ENCODE data around the gene RHEBL1. TPM values are rescaled to one million over a fixed set of nuclear protein-coding genes. Genes with fewer than 3 reads are reported as not detected.

The RHEBL1 gene
- total RNA-seq, 5 donors from 2014 or later (not counting 1 experiment from before 2014, with no cell fraction given) = 2.3 to 5.3 (median 2.5) TPM

DNA sequence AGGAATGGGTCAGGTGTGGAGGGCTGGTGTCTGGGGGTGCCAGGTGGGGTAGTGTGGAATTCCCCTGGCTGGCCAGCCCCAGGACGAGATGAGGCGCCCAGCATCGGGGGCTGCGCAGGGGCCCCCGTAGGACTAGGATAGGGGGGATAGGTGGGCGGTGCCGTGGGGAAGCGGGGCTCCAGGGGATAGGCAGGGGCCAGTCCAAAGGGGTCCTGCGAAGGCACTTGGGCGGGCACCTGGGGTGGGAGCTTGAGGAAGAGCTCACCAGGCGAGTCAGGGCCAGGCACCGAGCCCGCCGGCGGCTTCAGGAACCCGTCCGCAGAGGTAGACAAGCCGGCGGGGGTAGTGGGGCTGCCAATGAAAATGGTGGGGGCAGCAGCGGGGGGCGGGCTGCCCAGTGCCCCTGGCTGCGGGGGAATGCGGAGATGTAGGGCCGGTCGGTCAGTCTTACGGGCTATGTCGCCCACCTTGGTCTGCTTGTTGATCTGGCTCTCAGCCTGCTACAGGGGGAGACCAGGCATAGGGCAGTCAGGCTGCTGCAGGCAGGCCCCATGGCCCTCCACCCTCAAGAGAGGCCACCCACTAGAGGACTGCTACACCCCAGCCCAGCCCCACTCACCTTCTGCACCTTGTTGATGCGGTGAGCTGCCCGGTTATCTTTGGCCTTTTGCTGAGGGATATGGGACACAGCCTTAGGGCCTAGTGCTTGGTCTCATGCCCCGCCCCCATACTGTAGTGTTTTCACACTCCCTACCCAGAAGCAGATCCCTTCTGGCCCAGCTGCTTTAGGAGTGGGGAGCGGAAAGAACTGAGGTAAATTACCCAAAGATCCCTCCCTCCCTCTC, 28.5 kb downstream of the RHEBL1 start:
- Mint-ChIP-seq H3K4me1 (peaks cover 4 to 19% (median 8%) of the 10 kb centered on the region in 3 donors), H3K4me3 (no peak overlapping the region), H3K9me3 (no peaks in the 10 kb centered on the region), H3K27me3 (no peaks in the 10 kb centered on the region), H3K27ac (no peak overlapping the region), H3K36me3 (peaks cover 48% of the 10 kb centered on the region)
- DNase-seq = no peak
- WGBS (ENCODE audit: insufficient coverage) = 98% methylated on average over 23 of the region's 31 CpGs
- Histone ChIP-seq H3K27me3 (replicated peaks in 1 of 2; ENCODE audit: control insufficient read depth in 2 of 2, extremely low read depth in 1 of 2, insufficient read depth in 2 of 2, low read length in 1 of 2) (no peaks in the 10 kb centered on the region), H3K9me3 (no peaks in the 10 kb centered on the region), H3K36me3 (ENCODE audit: control insufficient read depth in 2 of 2, extremely low read depth in 1 of 2, insufficient read depth in 1 of 2, low read length in 1 of 2) (peaks cover 49 to 98% of the 10 kb centered on the region in 2 donors), H3K4me3 (ENCODE audit: control insufficient read depth in 1 of 2, extremely low read depth in 1 of 2, low read length in 1 of 2) (no peak overlapping the region), H3K4me1 (ENCODE audit: control insufficient read depth in 1 of 2, extremely low read depth in 1 of 2, insufficient read depth in 2 of 2, low read length in 2 of 2) (peaks cover 0 to 9% of the 10 kb centered on the region in 2 experiments), H3K27ac (ENCODE audit: low read length) (no peak overlapping the region)
- CTCF ChIA-PET = no interaction called here
- POLR2A ChIA-PET = no interaction called here
- no peak for ATAC-seq (replicated peaks in 1 of 4)

DNA sequence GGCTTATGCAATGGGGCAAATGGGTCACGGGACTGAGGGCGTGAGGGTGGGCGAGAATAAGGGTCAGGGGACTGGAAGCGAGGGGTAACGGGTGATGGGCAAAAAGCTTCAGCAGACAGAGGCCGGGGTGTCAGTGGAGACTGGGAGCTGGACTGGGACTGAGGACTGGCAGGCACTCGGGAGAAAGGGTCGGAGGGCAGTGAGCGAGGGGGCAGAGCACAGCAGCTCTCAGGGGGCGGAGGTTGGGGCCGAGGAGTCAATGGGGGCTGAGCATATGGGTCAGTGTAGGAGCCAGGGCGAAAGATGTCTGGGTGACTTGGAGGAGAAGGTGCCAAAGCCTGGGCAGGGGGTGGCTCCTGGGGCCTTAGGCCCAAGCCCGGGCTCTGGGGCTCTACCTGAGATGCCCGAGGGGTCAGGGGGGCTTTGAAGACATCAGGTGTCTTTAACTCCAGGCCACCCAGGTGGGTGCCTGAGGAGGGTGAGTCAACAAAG, 29.4 kb downstream of the RHEBL1 start:
- H3K36me3 Mint-ChIP-seq = peaks cover 45% of the 10 kb centered on the region
- no peaks in the 10 kb centered on the region for H3K9me3 Mint-ChIP-seq
- no peaks in the 10 kb centered on the region for H3K27me3 Mint-ChIP-seq
- H3K27me3 ChIP-seq (replicated peaks in 1 of 2; ENCODE audit: control insufficient read depth in 2 of 2, extremely low read depth in 1 of 2, insufficient read depth in 2 of 2, low read length in 1 of 2) = no peaks in the 10 kb centered on the region
- ChIA-PET POLR2A (no interaction called here), CTCF (interaction anchor here in 1 of 2 donors (0.6 kb wide), 1 partner anchor 64 kb away, joined by 3 read pairs; no protein-coding TSS in a partner anchor)
- no peak overlapping the region for H3K4me3 Mint-ChIP-seq
- peaks cover 45 to 89% of the 10 kb centered on the region in 2 donors for H3K36me3 ChIP-seq (ENCODE audit: control insufficient read depth in 2 of 2, extremely low read depth in 1 of 2, insufficient read depth in 1 of 2, low read length in 1 of 2)
- H3K9me3 ChIP-seq = no peaks in the 10 kb centered on the region
- ATAC-seq (replicated peaks in 1 of 4) (no peak), DNase-seq (no peak)
- H3K4me1 Mint-ChIP-seq = peaks cover 4 to 19% (median 8%) of the 10 kb centered on the region in 3 donors
- WGBS (ENCODE audit: insufficient coverage) = 98% methylated on average over 11 of the region's 14 CpGs
- peaks cover 0 to 9% of the 10 kb centered on the region in 2 experiments for H3K4me1 ChIP-seq (ENCODE audit: control insufficient read depth in 1 of 2, extremely low read depth in 1 of 2, insufficient read depth in 2 of 2, low read length in 2 of 2)
- H3K27ac Mint-ChIP-seq = no peak overlapping the region
- no peak overlapping the region for H3K27ac ChIP-seq (ENCODE audit: low read length)
- H3K4me3 ChIP-seq (ENCODE audit: control insufficient read depth in 1 of 2, extremely low read depth in 1 of 2, low read length in 1 of 2) = no peak overlapping the region

DNA sequence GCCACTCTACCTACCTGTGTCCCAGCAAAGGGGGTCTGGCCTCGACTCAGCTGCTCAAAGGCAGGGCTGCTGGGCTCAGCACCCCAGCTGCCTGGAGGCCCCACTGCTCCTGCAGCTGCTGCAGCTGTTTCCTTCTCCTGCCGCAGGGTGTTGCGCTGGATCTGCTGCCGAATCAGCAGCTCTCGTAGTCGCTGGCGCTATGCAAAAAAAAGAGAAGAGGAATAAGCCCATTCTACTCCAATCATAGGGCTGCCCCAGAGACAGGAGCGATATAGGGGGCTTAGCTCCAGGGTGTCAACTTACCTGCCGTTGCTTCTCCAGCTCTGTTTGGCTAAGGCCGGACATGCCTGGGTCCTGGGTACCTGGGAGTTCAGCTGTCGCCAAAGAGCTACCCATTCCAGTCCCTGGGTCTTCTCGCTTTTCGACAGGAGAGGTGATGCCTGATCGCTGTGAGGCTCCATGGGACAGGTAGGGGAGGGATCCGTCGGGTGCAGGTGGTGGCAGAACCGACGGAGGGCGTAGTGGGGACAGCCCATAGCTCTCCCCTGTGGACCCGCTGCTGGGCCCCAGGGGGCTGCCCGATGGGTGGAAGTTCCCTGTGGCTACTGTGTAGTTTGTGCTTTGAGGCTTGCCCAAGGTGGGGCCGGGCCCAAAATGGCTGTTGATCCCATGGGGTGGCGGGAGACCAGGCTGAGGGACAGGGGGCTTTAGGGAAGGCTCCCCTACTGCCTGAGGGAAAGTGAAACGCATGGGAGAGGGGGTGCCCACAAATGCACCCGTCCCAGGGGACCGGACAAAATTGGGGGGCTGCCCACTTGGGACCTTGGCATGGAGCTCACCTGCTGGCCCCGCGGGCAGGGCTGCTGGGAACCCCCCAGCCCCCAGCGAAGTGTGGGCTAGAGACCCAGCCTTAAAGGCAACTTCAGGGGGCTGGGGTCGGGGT, 30.1 kb downstream of the RHEBL1 start:
- DNase-seq (no peak), ATAC-seq (replicated peaks in 1 of 4) (no peak)
- 96% methylated on average over 24 of the region's 30 CpGs for WGBS (ENCODE audit: insufficient coverage)
- Mint-ChIP-seq H3K27ac (no peak overlapping the region), H3K27me3 (no peaks in the 10 kb centered on the region), H3K36me3 (peaks cover 46% of the 10 kb centered on the region), H3K4me1 (peaks cover 4 to 18% (median 8%) of the 10 kb centered on the region in 3 donors), H3K4me3 (no peak overlapping the region), H3K9me3 (no peaks in the 10 kb centered on the region)
- ChIA-PET POLR2A (interaction anchor here in 1 of 2 donors (0.6 kb wide), 1 partner anchor 39 kb away, joined by 10 read pairs; no protein-coding TSS in a partner anchor), CTCF (no interaction called here)
- H3K9me3 ChIP-seq = no peaks in the 10 kb centered on the region
- H3K27me3 ChIP-seq (replicated peaks in 1 of 2; ENCODE audit: control insufficient read depth in 2 of 2, extremely low read depth in 1 of 2, insufficient read depth in 2 of 2, low read length in 1 of 2) = no peaks in the 10 kb centered on the region
- peaks cover 0 to 9% of the 10 kb centered on the region in 2 experiments for H3K4me1 ChIP-seq (ENCODE audit: control insufficient read depth in 1 of 2, extremely low read depth in 1 of 2, insufficient read depth in 2 of 2, low read length in 2 of 2)
- H3K27ac ChIP-seq (ENCODE audit: low read length) = no peak overlapping the region
- no peak overlapping the region for H3K4me3 ChIP-seq (ENCODE audit: control insufficient read depth in 1 of 2, extremely low read depth in 1 of 2, low read length in 1 of 2)
- H3K36me3 ChIP-seq (ENCODE audit: control insufficient read depth in 2 of 2, extremely low read depth in 1 of 2, insufficient read depth in 1 of 2, low read length in 1 of 2) = peaks cover 41 to 89% of the 10 kb centered on the region in 2 donors

DNA sequence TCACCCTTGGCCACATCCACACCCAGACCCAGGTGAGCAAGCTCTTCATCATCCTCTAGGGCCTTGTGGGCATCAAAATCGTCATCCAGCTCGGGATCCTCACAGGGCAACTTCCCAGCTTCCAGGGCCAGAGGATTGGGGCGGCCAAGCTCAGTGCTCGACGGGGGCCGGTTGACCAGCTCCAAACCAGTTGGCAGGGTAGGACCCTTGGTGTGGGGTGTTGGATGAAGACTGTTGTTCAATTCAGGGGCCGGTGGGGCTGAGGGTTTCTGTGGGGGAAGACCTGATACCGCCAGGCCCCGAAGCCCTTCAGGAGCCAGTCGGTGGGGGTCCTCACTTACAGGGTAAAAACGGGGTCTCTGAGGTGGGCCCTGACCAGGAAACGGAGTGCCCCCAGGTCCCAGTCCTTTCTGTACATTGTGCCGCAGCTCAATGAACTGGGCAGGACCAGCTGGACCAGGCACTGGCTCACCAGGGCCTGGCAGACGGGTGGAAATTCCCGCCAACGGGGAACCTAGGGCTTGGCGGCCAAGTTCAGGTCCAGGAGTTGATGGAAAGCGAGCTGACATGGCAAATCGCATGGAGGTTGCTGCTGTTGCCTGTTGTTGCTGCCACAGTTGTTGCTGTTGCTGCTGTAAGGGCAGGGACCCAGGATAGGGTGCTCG, 31.4 kb downstream of the RHEBL1 start:
- no peak for ATAC-seq (replicated peaks in 1 of 4)
- Histone ChIP-seq H3K27me3 (replicated peaks in 1 of 2; ENCODE audit: control insufficient read depth in 2 of 2, extremely low read depth in 1 of 2, insufficient read depth in 2 of 2, low read length in 1 of 2) (no peaks in the 10 kb centered on the region), H3K9me3 (no peaks in the 10 kb centered on the region), H3K36me3 (ENCODE audit: control insufficient read depth in 2 of 2, extremely low read depth in 1 of 2, insufficient read depth in 1 of 2, low read length in 1 of 2) (peaks cover 40 to 89% of the 10 kb centered on the region in 2 donors), H3K4me1 (ENCODE audit: control insufficient read depth in 1 of 2, extremely low read depth in 1 of 2, insufficient read depth in 2 of 2, low read length in 2 of 2) (no peaks in the 10 kb centered on the region), H3K27ac (ENCODE audit: low read length) (no peak overlapping the region), H3K4me3 (ENCODE audit: control insufficient read depth in 1 of 2, extremely low read depth in 1 of 2, low read length in 1 of 2) (no peak overlapping the region)
- ChIA-PET CTCF (no interaction called here), POLR2A (no interaction called here)
- H3K27me3 Mint-ChIP-seq = no peaks in the 10 kb centered on the region
- peaks cover 44% of the 10 kb centered on the region for H3K36me3 Mint-ChIP-seq
- H3K4me3 Mint-ChIP-seq = no peak overlapping the region
- 97% methylated on average over 18 of the region's 20 CpGs for WGBS (ENCODE audit: insufficient coverage)
- no peak for DNase-seq
- H3K4me1 Mint-ChIP-seq = peaks cover 0 to 6% (median 0%) of the 10 kb centered on the region in 3 donors
- H3K27ac Mint-ChIP-seq = no peak overlapping the region
- no peaks in the 10 kb centered on the region for H3K9me3 Mint-ChIP-seq

DNA sequence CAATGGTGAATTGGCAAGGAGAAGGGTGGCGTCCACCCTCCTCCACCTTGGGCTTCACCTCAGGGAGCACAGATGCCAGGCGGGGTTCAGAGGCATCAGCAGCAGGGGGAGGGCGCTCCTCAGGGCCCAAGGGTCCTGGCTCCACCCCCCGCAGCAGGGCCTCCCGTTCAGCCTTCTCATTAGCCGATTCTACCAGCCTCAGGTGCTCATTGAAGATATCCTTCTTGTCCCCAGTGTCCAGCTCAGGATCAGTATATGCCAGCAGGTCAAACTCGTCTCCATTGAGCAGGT, 31.9 kb downstream of the RHEBL1 start:
- ATAC-seq (replicated peaks in 1 of 4) = no peak
- DNase-seq = no peak
- Mint-ChIP-seq H3K4me3 (no peak overlapping the region), H3K4me1 (peaks cover 0 to 6% (median 0%) of the 10 kb centered on the region in 3 donors), H3K9me3 (no peaks in the 10 kb centered on the region), H3K27ac (no peak overlapping the region), H3K27me3 (no peaks in the 10 kb centered on the region), H3K36me3 (peaks cover 40% of the 10 kb centered on the region)
- Histone ChIP-seq H3K4me3 (ENCODE audit: control insufficient read depth in 1 of 2, extremely low read depth in 1 of 2, low read length in 1 of 2) (no peak overlapping the region), H3K27ac (ENCODE audit: low read length) (no peak overlapping the region), H3K9me3 (no peaks in the 10 kb centered on the region), H3K4me1 (ENCODE audit: control insufficient read depth in 1 of 2, extremely low read depth in 1 of 2, insufficient read depth in 2 of 2, low read length in 2 of 2) (no peaks in the 10 kb centered on the region), H3K36me3 (ENCODE audit: control insufficient read depth in 2 of 2, extremely low read depth in 1 of 2, insufficient read depth in 1 of 2, low read length in 1 of 2) (peaks cover 41 to 89% of the 10 kb centered on the region in 2 donors), H3K27me3 (replicated peaks in 1 of 2; ENCODE audit: control insufficient read depth in 2 of 2, extremely low read depth in 1 of 2, insufficient read depth in 2 of 2, low read length in 1 of 2) (no peaks in the 10 kb centered on the region)
- WGBS (ENCODE audit: insufficient coverage) = 94% methylated on average over 6 of the region's 7 CpGs
- CTCF ChIA-PET = no interaction called here
- POLR2A ChIA-PET = interaction anchor here in 1 of 2 donors (0.6 kb wide), 1 partner anchor 295 kb away, joined by 3 read pairs; no protein-coding TSS in a partner anchor
